PC-3 (cell line): ENCODE measurements around the gene ZSCAN31. TPM values are rescaled to one million over a fixed set of nuclear protein-coding genes. Genes with fewer than 3 reads are reported as not detected.

ENCODE experiments used
- ATAC-seq: fragments of 200-7000 bp; cut with Tn5 transposase; 2 replicates; pipeline ENCODE4 v1.9.1; 2020; ENCODE audit warnings: mild to moderate bottlenecking, moderate library complexity
- BruUV-seq: library from RNA; stranded (reverse); fragments of 400-500 nt; replicated peaks from 2 replicates; lab custom pipeline; 2021; lab: Mats Ljungman, UMichigan
- CTCF ChIA-PET: fragments of 300-600 bp; sonication (Branson Sonifier 250); formaldehyde crosslinking; loops from one replicate; lab custom pipeline; 2022; ENCODE audit warnings: antibody characterized with exemption; lab: Charles Lee
- POLR2A ChIA-PET: fragments of 300-600 bp; sonication (Branson Sonifier 250); formaldehyde crosslinking; loops from one replicate; lab custom pipeline; 2022; ENCODE audit warnings: antibody characterized with exemption; ENCODE audit not compliant: unreplicated experiment; lab: Charles Lee
- DNase-seq: peaks from one replicate; pipeline ENCODE4 v3.0.0-alpha.2; 2015
- H2AFZ ChIP-seq: fragments of 300-600 bp; sonication (generic); 2 replicates; pipeline ENCODE4 v1.6.0; 2016; ENCODE audit warnings: antibody characterized with exemption, low read length
- H3F3A ChIP-seq: fragments of 300-600 bp; sonication (generic); one replicate; pipeline ENCODE4 v1.6.0; 2017; ENCODE audit warnings: antibody characterized with exemption, low read length, control low read depth, mild to moderate bottlenecking; ENCODE audit not compliant: unreplicated experiment
- H3K27ac ChIP-seq: fragments of 300-600 bp; sonication (generic); 2 replicates; pipeline ENCODE4 v1.5.1; 2016; ENCODE audit warnings: mild to moderate bottlenecking, low read length
- H3K27me3 ChIP-seq: fragments of 300-600 bp; sonication (generic); 2 replicates; pipeline ENCODE4 v1.6.1; 2016; ENCODE audit warnings: low read length, mixed read lengths
- H3K36me3 ChIP-seq: fragments of 300-600 bp; sonication (generic); 2 replicates; pipeline ENCODE4 v1.6.1; 2016; ENCODE audit warnings: low read depth, mixed run types, low read length, mixed read lengths
- H3K4me1 ChIP-seq: fragments of 300-600 bp; sonication (generic); 2 replicates; pipeline ENCODE4 v1.5.1; 2016; ENCODE audit warnings: low read length; ENCODE audit not compliant: insufficient read depth
- H3K4me2 ChIP-seq: fragments of 300-600 bp; sonication (generic); 2 replicates; pipeline ENCODE4 v1.6.0; 2016; ENCODE audit warnings: low read length
- H3K4me3 ChIP-seq: fragments of 300-600 bp; sonication (generic); 2 replicates; pipeline ENCODE4 v1.5.1; 2016; ENCODE audit warnings: mild to moderate bottlenecking, low read length, mixed read lengths
- H3K79me2 ChIP-seq: fragments of 300-600 bp; sonication (generic); 2 replicates; pipeline ENCODE4 v1.6.1; 2017; ENCODE audit warnings: low read length, mixed read lengths
- H3K9ac ChIP-seq: fragments of 300-600 bp; sonication (generic); 2 replicates; pipeline ENCODE4 v1.6.0; 2016; ENCODE audit warnings: mild to moderate bottlenecking, low read length
- H3K9me2 ChIP-seq: fragments of 300-600 bp; sonication (generic); replicated peaks from 2 replicates; pipeline ENCODE4 v1.6.1; 2016; ENCODE audit warnings: mixed run types, low read length, mixed read lengths
- H3K9me3 ChIP-seq: fragments of 300-600 bp; sonication (generic); 2 replicates; pipeline ENCODE4 v1.6.1; 2016; ENCODE audit warnings: low read length, mixed read lengths
- H4K20me1 ChIP-seq: fragments of 300-600 bp; sonication (generic); 2 replicates; pipeline ENCODE4 v1.6.1; 2016; ENCODE audit warnings: low read length, mixed read lengths
- EZH2 ChIP-seq: fragments of 300-600 bp; sonication (generic); IDR thresholded peaks from one replicate; pipeline ENCODE4 v1.6.1; 2017; ENCODE audit warnings: antibody characterized with exemption, mild to moderate bottlenecking, low read length; ENCODE audit not compliant: unreplicated experiment
- EZH2phosphoT487 ChIP-seq: fragments of 300-600 bp; sonication (generic); IDR thresholded peaks from 2 replicates; pipeline ENCODE4 v1.6.1; 2018; ENCODE audit warnings: mild to moderate bottlenecking, antibody characterized with exemption, low read length, borderline replicate concordance
- intact Hi-C: fragments of 100-400 bp; cut with micrococcal nuclease; formaldehyde crosslinking; loops from 2 replicates; pipeline ENCODE4 v1.9.0; 2023
- total RNA-seq: library from RNA; depleted of rRNA; stranded (reverse); fragments of >200 nt; gene quantifications from 2 replicates; pipeline ENCODE4 v1.2.3, GENCODE V29; 2014
- TF ChIP-seq, protein P1 (sequence below): fragments of 300-600 bp; sonication (generic); conservative IDR thresholded peaks from 2 replicates; pipeline ENCODE4 v1.5.1; 2017; ENCODE audit warnings: antibody characterized with exemption, low read depth, mild to moderate bottlenecking, low read length

Gene ZSCAN31
- total RNA-seq, 1 experiment from 2014 or later = 16.9 TPM

DNA sequence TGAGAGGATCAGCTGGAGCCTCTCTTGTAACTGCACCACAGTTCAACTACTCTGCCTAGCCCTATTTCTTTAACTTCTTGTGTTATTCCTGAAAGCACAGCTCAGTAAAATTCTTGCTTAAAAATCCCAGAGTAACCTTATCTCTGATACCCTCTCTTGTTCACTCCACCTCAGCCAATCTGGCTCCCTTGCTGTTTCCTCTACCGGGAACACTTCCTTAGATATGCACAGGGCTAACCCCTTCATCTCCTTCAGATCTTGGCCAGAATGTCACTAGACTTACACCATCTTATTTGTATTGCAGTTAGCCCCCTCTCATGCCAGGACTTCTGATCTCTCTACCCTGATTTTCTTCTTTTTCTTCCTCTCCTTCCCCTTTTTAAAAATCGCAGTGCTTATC, 11.2 kb upstream of the ZSCAN31 start:
- intact Hi-C loops = no loop called here
- H3K9me2 ChIP-seq = no peaks in the 10 kb centered on the region
- no peak overlapping the region for H3K4me2 ChIP-seq
- no peaks in the 10 kb centered on the region for H3F3A ChIP-seq
- no TSS peak for BruUV-seq
- H3K4me1 ChIP-seq = peaks cover 15% of the 10 kb centered on the region
- POLR2A ChIA-PET = no interaction called here
- H3K27me3 ChIP-seq = no peaks in the 10 kb centered on the region
- H3K27ac ChIP-seq = no peak overlapping the region
- H3K9ac ChIP-seq = no peak overlapping the region
- no peak overlapping the region for H3K4me3 ChIP-seq
- no peak overlapping the region for H2AFZ ChIP-seq
- ATAC-seq (no peak), DNase-seq (no peak)
- TF ChIP-seq, protein P1, sequence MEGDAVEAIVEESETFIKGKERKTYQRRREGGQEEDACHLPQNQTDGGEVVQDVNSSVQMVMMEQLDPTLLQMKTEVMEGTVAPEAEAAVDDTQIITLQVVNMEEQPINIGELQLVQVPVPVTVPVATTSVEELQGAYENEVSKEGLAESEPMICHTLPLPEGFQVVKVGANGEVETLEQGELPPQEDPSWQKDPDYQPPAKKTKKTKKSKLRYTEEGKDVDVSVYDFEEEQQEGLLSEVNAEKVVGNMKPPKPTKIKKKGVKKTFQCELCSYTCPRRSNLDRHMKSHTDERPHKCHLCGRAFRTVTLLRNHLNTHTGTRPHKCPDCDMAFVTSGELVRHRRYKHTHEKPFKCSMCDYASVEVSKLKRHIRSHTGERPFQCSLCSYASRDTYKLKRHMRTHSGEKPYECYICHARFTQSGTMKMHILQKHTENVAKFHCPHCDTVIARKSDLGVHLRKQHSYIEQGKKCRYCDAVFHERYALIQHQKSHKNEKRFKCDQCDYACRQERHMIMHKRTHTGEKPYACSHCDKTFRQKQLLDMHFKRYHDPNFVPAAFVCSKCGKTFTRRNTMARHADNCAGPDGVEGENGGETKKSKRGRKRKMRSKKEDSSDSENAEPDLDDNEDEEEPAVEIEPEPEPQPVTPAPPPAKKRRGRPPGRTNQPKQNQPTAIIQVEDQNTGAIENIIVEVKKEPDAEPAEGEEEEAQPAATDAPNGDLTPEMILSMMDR = no peak
- TF ChIP-seq EZH2phosphoT487 (no peak), EZH2 (no peak)
- H3K36me3 ChIP-seq = no peaks in the 10 kb centered on the region
- H3K9me3 ChIP-seq = no peaks in the 10 kb centered on the region
- H3K79me2 ChIP-seq = peaks cover 23% of the 10 kb centered on the region
- H4K20me1 ChIP-seq = no peaks in the 10 kb centered on the region
- CTCF ChIA-PET = interaction anchor here (0.6 kb wide), 1 partner anchor 70 kb away, joined by 3 read pairs; no protein-coding TSS in a partner anchor

DNA sequence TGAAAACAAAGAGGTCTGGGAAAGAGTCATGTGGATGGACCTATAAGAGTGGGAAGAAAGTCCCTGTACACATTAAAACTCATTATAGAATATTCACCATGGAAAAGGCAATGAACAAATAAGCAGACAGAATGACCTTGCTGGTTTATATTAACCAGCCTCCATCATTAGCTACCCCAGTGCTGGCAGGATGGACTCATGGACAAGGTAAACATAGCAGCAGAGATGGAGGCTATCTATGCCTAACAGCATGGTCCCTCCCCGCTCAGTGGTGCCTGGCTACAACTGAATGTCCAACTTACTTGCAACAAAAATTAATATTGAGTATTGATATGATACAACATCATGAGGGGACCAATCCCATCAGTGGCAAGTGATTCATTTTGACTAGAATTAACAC, 9.3 kb upstream of the ZSCAN31 start:
- POLR2A ChIA-PET = no interaction called here
- ATAC-seq = no peak
- H3K4me3 ChIP-seq = no peak overlapping the region
- no peak for TF ChIP-seq EZH2phosphoT487
- TF ChIP-seq, protein P1 = no peak
- DNase-seq = no peak
- CTCF ChIA-PET = no interaction called here
- no peak overlapping the region for H3K27ac ChIP-seq
- H3K4me2 ChIP-seq = no peak overlapping the region
- no peaks in the 10 kb centered on the region for H4K20me1 ChIP-seq
- no peaks in the 10 kb centered on the region for H3F3A ChIP-seq
- H3K27me3 ChIP-seq = no peaks in the 10 kb centered on the region
- no peaks in the 10 kb centered on the region for H3K9me2 ChIP-seq
- no peaks in the 10 kb centered on the region for H3K36me3 ChIP-seq
- H3K9me3 ChIP-seq = no peaks in the 10 kb centered on the region
- no peaks in the 10 kb centered on the region for H3K4me1 ChIP-seq
- intact Hi-C loops = no loop called here
- no TSS peak for BruUV-seq
- H3K79me2 ChIP-seq = peaks cover 4% of the 10 kb centered on the region
- no peak overlapping the region for H3K9ac ChIP-seq
- H2AFZ ChIP-seq = no peak overlapping the region

DNA sequence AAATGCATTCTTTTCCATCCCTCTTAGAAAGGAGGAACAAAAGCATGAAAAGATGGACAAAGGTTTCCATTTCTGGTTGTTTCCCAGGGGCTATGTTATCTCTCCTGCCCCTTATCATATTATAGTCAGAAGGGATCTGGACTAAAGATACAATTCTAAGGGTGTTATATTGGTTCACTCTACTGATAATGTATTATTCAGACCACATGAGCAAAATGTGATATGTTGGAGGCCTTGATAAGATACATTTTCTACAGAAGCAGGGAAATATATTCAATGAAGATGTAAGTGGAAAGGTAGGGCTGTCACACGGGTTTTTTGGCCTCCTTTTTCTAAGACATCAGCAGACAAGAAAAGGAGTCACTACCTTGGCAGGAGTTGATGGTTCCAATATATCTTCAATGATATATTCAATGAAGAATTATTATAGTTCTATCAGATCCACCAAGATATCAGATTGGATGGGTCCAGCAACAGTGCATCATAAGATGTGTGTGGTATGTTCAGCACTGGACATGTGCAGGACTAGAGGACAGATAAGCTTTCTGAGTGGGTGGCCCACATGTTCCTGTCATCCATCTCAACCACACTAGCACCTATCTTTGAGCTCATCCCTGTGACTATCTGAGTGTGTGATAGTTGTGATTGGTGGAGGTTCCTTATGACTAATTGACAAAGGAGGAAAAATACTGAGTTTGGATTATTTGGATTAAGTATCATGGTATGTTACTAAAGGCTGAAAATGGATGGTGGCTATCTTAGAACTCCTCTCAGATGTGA, 8.1 kb upstream of the ZSCAN31 start:
- Histone ChIP-seq H3K79me2 (no peaks in the 10 kb centered on the region), H3K4me2 (no peak overlapping the region), H2AFZ (no peak overlapping the region), H3F3A (no peaks in the 10 kb centered on the region), H3K27ac (no peak overlapping the region), H3K9ac (no peak overlapping the region), H3K4me3 (no peak overlapping the region), H3K9me2 (no peaks in the 10 kb centered on the region), H4K20me1 (no peaks in the 10 kb centered on the region), H3K27me3 (no peaks in the 10 kb centered on the region), H3K4me1 (no peaks in the 10 kb centered on the region), H3K36me3 (no peaks in the 10 kb centered on the region), H3K9me3 (no peaks in the 10 kb centered on the region)
- ATAC-seq = no peak
- ChIA-PET CTCF (no interaction called here), POLR2A (no interaction called here)
- no peak for DNase-seq
- no TSS peak for BruUV-seq
- intact Hi-C loops = no loop called here
- TF ChIP-seq, protein P1 = no peak
- TF ChIP-seq EZH2phosphoT487 (no peak), EZH2 (no peak)
